GM13976 (cell line): ENCODE measurements around the gene NLRP8.

Experiments used
- DNase-seq: peaks from one replicate; pipeline ENCODE4 v3.0.0; 2012; ENCODE audit warnings: low spot score
- CTCF ChIP-seq: IDR thresholded peaks from 2 replicates; pipeline ENCODE4 v1.5.1; 2012; ENCODE audit warnings: borderline replicate concordance, mild to moderate bottlenecking; ENCODE audit not compliant: insufficient read depth; ENCODE audit errors: extremely low read depth, missing control alignments, control extremely low read depth
- in situ Hi-C: fragments of 300-500 bp; cut with MboI; formaldehyde crosslinking; loops from one replicate; pipeline ENCODE4 v1.12.0; 2022; ENCODE audit warnings: low sequenced_read_pairs, mixed read lengths, inconsistent platforms; ENCODE audit not compliant: unreplicated experiment

The NLRP8 gene

DNA sequence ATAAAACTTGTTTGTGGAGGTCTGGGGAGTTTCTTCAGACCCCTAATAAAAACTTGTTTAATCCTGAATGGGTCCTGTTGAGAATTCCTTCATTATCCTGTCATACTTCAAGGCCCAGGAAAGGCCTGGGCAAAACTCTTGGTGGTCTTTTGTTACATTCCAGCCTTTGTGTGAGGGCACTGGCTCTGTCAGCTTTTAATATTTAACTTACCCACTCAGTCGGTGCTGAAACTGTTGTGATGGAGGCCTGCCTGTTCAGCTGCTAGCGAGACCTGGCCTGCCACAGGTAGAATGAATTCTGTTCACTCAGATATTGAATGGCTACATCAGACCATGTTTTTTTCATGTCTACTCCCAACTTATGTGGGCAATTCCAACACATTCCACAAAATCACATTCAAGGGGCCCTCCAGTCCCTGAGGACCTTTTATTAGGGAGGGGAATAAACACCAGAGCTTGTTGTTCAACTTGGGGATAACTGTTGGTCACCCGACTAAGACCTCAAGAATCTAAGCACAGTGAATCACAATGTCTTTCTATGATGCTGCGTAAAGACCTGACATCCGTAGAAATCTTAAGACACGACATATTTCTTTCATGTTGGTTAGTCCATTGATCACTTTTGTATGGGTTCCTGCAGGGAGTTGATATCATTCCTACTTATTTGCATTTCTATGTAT, 12.5 kb downstream of the NLRP8 start:
- no peak for DNase-seq
- in situ Hi-C loops = no loop called here
- TF ChIP-seq CTCF = no peak

DNA sequence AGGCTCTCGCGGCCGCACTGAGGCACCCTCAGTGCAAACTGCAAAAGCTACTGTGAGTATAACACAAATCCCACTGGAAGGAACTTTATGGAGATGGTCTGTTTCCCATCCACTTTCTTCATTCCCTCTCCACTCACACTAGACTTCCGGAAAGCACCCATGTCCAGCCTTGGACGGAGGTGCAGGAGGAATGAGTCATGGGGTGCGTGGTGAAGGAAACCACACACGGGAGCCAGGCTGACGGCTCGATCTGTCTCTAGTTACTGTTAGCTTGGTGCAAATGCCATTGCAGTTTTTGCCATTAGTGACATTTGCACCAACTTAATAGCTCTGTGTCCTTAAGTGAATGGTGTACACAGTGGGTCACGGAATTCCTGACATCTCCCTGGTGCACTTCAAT, 14.6 kb downstream of the NLRP8 start:
- in situ Hi-C loops = no loop called here
- no peak for DNase-seq
- TF ChIP-seq CTCF = no peak

- in situ Hi-C loops = no loop called here
- no peak for TF ChIP-seq CTCF
- no peak for DNase-seq
Measured at GRCh38 chr19:55973982-55974381, 26.4 kb downstream of the NLRP8 start.

DNA sequence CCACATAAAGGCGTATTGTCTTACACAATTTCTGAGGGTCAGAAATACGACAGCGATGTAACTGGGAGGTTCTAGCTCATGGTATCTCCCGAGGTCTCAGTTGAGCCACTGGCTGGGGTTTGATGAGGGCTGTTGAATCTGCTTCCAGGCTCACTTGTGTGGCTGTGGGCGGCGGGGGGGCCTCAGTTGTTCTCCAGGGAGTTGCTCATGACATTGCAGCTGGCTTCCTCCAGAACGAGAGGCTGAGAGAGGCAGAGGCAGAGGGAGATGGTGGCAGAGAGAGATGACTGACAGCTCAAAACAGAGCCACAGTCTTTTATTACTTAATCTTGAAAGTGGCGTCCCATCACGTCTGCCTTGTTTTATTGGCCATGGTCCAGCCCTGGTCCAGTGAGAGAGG, 32.8 kb downstream of the NLRP8 start:
- no peak for DNase-seq
- in situ Hi-C loops = no loop called here
- TF ChIP-seq CTCF = no peak

- in situ Hi-C loops = no loop called here
- no peak for TF ChIP-seq CTCF
- DNase-seq = no peak
Measured at GRCh38 chr19:55985254-55985653, 37.6 kb downstream of the NLRP8 start.

DNA sequence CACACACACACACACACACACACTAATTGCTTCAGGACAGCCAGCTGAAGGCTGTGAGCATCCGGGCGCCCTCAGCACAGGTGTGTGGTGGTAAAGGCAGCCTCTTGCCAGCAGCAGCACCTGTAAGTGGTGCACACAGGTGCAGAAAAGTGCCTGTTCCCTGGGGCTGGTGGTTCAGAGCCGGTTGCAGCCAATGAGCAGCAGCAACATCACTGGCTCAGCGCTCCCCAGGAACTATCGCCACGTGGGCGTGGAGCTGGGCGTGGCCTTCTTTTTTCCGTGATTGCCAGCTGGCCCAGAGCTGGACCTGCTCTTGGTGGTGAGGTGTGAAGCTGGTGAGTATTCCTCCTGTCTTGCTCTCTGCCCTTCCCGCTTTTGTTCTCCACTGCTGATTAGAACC, 38.9 kb downstream of the NLRP8 start, which contains the start of gene NLRP5:
TSS of gene NLRP5 (plus strand) at position 289 of the 400 bp plus-strand sequence.
- TF ChIP-seq CTCF = no peak
- DNase-seq = no peak
- in situ Hi-C loops = no loop called here
